ENCODE results near the gene HRC. TPM values are rescaled to one million over a fixed set of nuclear protein-coding genes. Genes with fewer than 3 reads are reported as not detected.

HRC gene
- total RNA-seq, 1 donor from 2014 or later, result 0.72 TPM

DNA sequence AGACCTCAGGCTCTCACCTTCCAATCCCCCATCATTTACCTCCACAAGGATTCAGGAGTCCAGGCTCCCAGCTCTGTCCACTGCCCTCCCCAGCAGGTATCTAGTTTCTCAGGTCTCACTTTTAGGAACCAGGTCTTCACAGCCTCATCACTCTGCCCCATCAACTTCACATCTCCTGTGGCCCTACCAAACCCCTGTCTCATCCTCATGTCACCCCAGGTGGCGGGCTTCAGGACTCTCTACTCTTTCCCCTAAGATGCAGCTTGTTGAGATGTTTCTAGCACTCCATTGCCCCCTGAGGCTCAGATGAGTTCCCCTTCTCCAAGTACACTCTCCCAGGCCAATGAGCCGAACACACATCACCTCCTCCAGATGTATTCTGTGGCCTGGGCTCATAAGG, 34.3 kb downstream of the HRC start:
- peaks cover 4% of the 10 kb centered on the region for H3K36me3 Mint-ChIP-seq (ENCODE audit: low read depth, unreplicated experiment)
- peak overlapping the region; percentile 79 for H3K4me3 Mint-ChIP-seq (ENCODE audit: unreplicated experiment)
- peak overlapping the region; percentile 53 for H3K27ac Mint-ChIP-seq (ENCODE audit: unreplicated experiment)
- DNase-seq (ENCODE audit: low spot score), result no peak
- TF ChIP-seq, protein P1, sequence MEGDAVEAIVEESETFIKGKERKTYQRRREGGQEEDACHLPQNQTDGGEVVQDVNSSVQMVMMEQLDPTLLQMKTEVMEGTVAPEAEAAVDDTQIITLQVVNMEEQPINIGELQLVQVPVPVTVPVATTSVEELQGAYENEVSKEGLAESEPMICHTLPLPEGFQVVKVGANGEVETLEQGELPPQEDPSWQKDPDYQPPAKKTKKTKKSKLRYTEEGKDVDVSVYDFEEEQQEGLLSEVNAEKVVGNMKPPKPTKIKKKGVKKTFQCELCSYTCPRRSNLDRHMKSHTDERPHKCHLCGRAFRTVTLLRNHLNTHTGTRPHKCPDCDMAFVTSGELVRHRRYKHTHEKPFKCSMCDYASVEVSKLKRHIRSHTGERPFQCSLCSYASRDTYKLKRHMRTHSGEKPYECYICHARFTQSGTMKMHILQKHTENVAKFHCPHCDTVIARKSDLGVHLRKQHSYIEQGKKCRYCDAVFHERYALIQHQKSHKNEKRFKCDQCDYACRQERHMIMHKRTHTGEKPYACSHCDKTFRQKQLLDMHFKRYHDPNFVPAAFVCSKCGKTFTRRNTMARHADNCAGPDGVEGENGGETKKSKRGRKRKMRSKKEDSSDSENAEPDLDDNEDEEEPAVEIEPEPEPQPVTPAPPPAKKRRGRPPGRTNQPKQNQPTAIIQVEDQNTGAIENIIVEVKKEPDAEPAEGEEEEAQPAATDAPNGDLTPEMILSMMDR (IDR thresholded peaks at IDR 0.05; ENCODE audit: unreplicated experiment), result no peak
- H3K9me3 Mint-ChIP-seq (ENCODE audit: unreplicated experiment), result no peaks in the 10 kb centered on the region
- peaks cover 11% of the 10 kb centered on the region for H3K4me1 Mint-ChIP-seq (ENCODE audit: unreplicated experiment)
- H3K27me3 Mint-ChIP-seq (ENCODE audit: unreplicated experiment), result peaks cover 19% of the 10 kb centered on the region

DNA sequence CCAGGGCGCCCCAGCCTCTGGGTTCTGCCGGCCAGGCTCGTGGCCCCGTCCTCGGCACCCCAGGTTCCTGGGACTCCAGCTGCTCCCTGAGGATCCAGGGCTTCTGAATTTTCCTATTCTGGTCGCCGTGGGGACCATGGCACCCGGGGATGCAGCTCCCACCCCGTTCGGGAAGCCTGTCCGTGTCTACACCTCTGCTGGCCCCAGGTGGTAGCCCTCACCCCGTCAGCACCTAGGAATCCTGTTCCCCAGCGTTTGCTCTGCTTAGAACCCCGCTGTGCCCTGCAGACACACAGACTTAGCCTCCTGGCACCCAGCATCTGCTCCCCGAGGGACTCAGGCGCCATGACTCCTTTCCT, 34.9 kb downstream of the HRC start:
- Mint-ChIP-seq H3K9me3 (ENCODE audit: unreplicated experiment) (no peaks in the 10 kb centered on the region), H3K27ac (ENCODE audit: unreplicated experiment) (no peak overlapping the region)
- TF ChIP-seq, protein P1 (IDR thresholded peaks at IDR 0.05; ENCODE audit: unreplicated experiment), result no peak

DNA sequence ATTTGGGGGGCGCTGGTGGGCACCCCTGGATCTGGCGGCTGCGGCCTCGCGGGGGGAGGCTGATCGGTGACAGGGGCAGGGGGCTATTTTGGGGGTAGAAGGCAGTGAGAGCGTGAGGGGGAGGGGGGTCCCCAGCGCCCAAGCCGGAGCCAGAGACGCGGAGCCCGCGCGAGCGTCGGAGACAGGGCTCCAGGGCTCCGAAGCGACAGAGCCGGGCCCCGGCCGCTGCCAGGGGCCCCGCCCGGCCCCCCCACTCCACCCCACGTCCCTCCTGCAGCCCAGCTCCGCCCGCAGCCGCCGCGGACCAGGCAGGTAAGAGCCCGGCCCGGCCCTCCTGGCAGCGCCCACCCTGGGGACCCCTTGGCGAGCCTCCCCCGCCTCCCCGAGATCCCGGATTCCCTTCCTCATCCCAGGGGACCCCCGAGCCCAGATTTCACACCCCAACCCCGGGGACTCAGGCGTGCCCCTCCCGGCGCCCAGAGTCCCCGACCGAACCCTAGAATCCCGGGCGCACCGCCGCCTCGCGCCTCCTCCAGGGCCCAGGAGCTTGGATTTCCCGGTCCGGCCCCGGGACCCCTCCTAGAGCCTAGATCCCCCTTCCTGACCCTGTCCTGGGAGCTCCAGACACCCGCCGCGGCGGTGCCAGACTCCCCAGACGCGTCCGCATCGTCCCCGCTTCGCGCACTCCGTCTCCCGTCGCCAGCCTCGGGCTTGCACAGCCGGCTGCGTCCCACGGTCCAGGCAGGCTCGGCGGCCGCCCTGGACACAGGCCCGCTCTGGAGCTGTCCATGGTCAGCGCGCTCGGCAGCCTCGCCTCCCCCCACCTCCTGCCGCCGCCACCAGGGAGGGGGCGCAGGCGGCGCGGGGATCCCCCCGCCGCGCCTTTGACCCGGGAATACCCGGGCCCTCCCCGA, 35.5 kb downstream of the HRC start, which contains the start of gene PPFIA3:
TSS of gene PPFIA3 (plus strand) at position 134 of the 914 bp plus-strand sequence. CDS start 8,330 bp downstream, outside the sequence.
- Mint-ChIP-seq H3K27me3 (ENCODE audit: unreplicated experiment) (peaks cover 22% of the 10 kb centered on the region), H3K9me3 (ENCODE audit: unreplicated experiment) (no peaks in the 10 kb centered on the region), H3K36me3 (ENCODE audit: low read depth, unreplicated experiment) (peaks cover 8% of the 10 kb centered on the region), H3K4me1 (ENCODE audit: unreplicated experiment) (peaks cover 15% of the 10 kb centered on the region), H3K4me3 (ENCODE audit: unreplicated experiment) (peak within 1 kb of the TSS; percentile 89), H3K27ac (ENCODE audit: unreplicated experiment) (peak within 1 kb of the TSS; percentile 45)
- peak; percentile 79 for DNase-seq (ENCODE audit: low spot score)
- TF ChIP-seq, protein P1 (IDR thresholded peaks at IDR 0.05; ENCODE audit: unreplicated experiment), result no peak

More for the DNA sequence above, 34.9 kb downstream of the HRC start:
- H3K36me3 Mint-ChIP-seq (ENCODE audit: low read depth, unreplicated experiment), result peaks cover 5% of the 10 kb centered on the region
- peak overlapping the region; percentile 79 for H3K4me3 Mint-ChIP-seq (ENCODE audit: unreplicated experiment)
- H3K27me3 Mint-ChIP-seq (ENCODE audit: unreplicated experiment), result peaks cover 19% of the 10 kb centered on the region
- peaks cover 12% of the 10 kb centered on the region for H3K4me1 Mint-ChIP-seq (ENCODE audit: unreplicated experiment)
- DNase-seq (ENCODE audit: low spot score), result no peak

DNA sequence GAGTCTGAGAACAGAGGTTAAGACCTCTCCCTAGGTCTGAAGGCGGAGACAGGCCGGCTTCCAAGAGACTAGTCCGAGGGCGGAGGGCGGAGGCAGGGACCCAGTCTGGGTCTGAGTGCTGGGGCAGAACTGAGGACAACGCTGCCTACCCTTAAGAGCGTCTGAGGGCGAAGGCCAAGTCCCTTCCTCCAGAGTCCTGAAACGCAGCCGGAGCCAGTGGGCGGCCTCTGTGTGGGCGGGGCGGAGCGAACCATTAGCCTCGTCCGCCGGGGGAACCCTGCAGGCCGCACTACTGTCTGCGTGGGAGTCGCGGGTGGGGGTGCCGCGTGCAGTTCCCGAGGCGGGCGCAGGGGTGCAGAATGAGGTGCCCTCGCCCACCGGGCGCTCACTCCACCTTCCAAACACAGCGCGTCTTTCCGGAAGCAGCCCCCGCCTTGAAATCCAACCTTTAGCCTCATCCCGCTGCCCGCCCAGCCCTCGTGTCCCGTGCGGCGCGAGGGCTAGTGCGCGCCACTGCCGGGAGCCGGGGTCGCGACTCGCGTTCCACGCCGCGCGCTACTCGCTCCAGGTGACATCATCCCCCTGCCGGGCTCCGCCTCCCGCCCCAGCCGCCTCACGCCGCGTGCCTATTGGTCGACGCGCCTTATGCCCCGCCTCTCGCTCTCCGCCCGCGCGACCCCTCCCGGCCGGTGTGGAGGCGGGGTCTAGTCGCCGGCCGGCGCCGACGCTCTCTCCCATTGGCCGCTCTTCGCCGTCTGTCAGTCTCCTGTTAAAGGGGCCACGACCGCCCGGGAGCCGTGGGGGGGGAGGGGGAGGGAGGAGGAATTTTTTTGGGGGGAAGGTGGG, 36.4 kb downstream of the HRC start, which contains the start of gene C19orf73:
TSS of gene C19orf73 (minus strand) at position 579 of the 846 bp plus-strand sequence. CDS start at position 458, 121 bp downstream.
- Mint-ChIP-seq H3K9me3 (ENCODE audit: unreplicated experiment) (no peaks in the 10 kb centered on the region), H3K4me3 (ENCODE audit: unreplicated experiment) (peak within 1 kb of the TSS; percentile 89), H3K4me1 (ENCODE audit: unreplicated experiment) (peaks cover 17% of the 10 kb centered on the region), H3K27ac (ENCODE audit: unreplicated experiment) (peak within 1 kb of the TSS; percentile 45), H3K36me3 (ENCODE audit: low read depth, unreplicated experiment) (peaks cover 10% of the 10 kb centered on the region), H3K27me3 (ENCODE audit: unreplicated experiment) (peaks cover 22% of the 10 kb centered on the region)
- peak; percentile 95 for DNase-seq (ENCODE audit: low spot score)
- TF ChIP-seq, protein P1 (IDR thresholded peaks at IDR 0.05; ENCODE audit: unreplicated experiment), result peak; percentile 21
